ENCODE measurements around the gene GABRG3. TPM values are rescaled to one million over a fixed set of nuclear protein-coding genes. Genes with fewer than 3 reads are reported as not detected.

Gene GABRG3
- polyA plus RNA-seq, 6 donors from 2014 or later: not detected

DNA sequence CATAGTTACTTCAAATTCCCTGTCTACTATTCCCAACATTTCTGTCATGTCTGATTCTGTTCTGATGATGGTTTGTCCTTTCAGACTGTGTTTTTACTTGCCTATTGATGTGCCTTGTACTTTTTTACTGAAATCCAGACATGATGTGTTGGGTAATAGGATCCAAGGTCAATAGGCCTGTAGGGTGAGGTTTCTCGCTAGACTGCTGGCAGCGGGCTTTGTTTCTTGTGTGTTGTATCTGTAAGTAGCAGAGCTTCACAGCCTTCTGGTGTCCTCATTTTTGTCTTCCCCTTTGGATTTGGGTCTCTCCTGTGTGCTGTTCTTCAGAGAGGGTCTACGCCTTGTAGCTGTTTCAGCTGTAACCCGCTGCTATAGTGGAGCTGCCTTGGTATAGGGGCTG lies 140.3 kb downstream of the GABRG3 start:
- Mint-ChIP-seq H3K27ac (no peak overlapping the region), H3K4me1 (no peaks in the 10 kb centered on the region), H3K4me3 (no peak overlapping the region), H3K27me3 (no peaks in the 10 kb centered on the region), H3K9me3 (peaks cover 0 to 10% (median 2%) of the 10 kb centered on the region in 7 donors), H3K36me3 (no peaks in the 10 kb centered on the region)
- DNase-seq (no peak), ATAC-seq (ENCODE audit: low read depth in 2 of 2) (no peak)

DNA sequence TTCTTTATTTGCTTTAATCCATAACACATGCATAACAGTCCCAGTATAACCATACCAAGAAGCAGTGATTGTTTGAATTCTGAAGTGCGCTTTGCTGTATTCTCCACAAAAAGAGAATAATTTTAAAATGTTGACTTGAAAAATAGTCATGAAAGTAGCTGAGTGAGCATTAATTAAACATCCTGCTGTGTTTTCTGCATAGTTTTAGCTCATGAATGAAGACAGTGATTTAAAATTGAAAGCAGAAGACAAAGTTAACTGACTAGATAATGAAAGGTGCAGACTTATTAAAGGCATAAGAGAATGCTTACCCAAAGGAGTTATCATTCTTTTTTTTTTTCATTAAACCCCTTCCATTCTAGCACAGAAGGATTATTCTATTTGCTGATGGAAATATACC lies 143.5 kb downstream of the GABRG3 start:
- DNase-seq: no peak
- Mint-ChIP-seq H3K4me1 (no peaks in the 10 kb centered on the region), H3K4me3 (no peak overlapping the region), H3K27ac (no peak overlapping the region), H3K27me3 (no peaks in the 10 kb centered on the region), H3K36me3 (no peaks in the 10 kb centered on the region), H3K9me3 (peaks cover 0 to 11% (median 8%) of the 10 kb centered on the region in 7 donors)
- no peak for ATAC-seq (ENCODE audit: low read depth in 2 of 2)

DNA sequence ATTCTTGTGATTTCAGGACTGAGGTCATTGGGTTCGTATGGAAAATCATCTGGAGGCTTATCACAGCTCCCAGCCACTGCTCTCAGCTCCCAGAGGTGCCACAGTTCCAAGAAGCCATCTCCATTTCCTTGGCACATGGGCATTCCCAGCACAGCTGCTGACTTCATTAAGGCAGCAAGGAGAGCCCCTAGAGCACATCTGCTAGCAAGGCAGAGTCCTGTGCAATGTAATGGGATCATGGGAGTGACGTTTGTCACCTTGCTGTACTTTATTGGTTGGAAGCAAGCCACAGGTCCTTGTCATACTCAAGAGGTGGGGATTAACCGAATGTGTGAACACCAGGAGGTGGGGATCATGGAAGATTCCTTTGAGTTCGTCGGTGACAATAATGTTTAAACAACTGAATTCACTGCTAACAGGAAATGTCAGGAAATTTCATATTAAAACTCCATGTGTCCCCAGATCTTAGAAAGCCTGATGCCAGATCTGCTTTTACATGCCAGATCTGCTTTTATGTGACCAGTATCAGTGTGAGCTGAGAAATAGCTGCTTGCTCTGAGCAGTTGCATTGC lies 148.8 kb downstream of the GABRG3 start:
- no peak overlapping the region for H3K27ac Mint-ChIP-seq
- no peaks in the 10 kb centered on the region for H3K4me1 Mint-ChIP-seq
- no peak for ATAC-seq (ENCODE audit: low read depth in 2 of 2)
- DNase-seq: no peak
- no peaks in the 10 kb centered on the region for H3K27me3 Mint-ChIP-seq
- no peaks in the 10 kb centered on the region for H3K36me3 Mint-ChIP-seq
- no peak overlapping the region for H3K4me3 Mint-ChIP-seq
- peaks cover 0 to 17% (median 9%) of the 10 kb centered on the region in 7 donors for H3K9me3 Mint-ChIP-seq

DNA sequence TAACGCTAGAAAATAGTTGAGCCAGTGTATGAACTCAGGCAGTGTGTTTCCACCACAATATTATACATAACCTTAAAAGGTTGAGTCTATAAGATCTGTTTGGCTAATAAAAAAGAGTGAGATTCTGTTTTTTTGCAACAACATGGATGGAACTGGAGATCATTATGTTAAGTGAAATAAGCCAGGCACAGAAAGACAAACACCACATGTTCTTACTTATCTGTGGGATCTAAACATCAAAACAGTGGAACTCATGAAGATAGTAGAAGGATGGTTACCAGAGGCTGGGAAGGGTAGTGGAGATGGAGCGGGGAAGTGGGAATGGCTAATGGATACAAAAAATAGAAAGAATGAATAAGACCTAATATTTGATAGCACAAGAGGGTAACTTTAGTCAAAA lies 150.7 kb downstream of the GABRG3 start:
- no peak overlapping the region for H3K4me3 Mint-ChIP-seq
- no peak overlapping the region for H3K27ac Mint-ChIP-seq
- DNase-seq (no peak), ATAC-seq (ENCODE audit: low read depth in 2 of 2) (no peak)
- H3K36me3 Mint-ChIP-seq: no peaks in the 10 kb centered on the region
- H3K4me1 Mint-ChIP-seq: no peaks in the 10 kb centered on the region
- H3K27me3 Mint-ChIP-seq: no peaks in the 10 kb centered on the region
- H3K9me3 Mint-ChIP-seq: peaks cover 1 to 15% (median 8%) of the 10 kb centered on the region in 7 donors

- Mint-ChIP-seq H3K27ac (no peak overlapping the region), H3K4me3 (no peak overlapping the region), H3K9me3 (peaks cover 0 to 16% (median 7%) of the 10 kb centered on the region in 7 donors), H3K36me3 (no peaks in the 10 kb centered on the region), H3K4me1 (no peaks in the 10 kb centered on the region), H3K27me3 (no peaks in the 10 kb centered on the region)
- DNase-seq: no peak
- ATAC-seq (ENCODE audit: low read depth in 2 of 2): no peak
Measured at GRCh38 chr15:27123291-27123690, 152.3 kb downstream of the GABRG3 start.

- Mint-ChIP-seq H3K27ac (no peak overlapping the region), H3K4me3 (peak overlapping the region in 1 of 8 donors; percentile 59), H3K36me3 (no peaks in the 10 kb centered on the region), H3K27me3 (no peaks in the 10 kb centered on the region), H3K4me1 (no peaks in the 10 kb centered on the region), H3K9me3 (peaks cover 0 to 16% (median 7%) of the 10 kb centered on the region in 7 donors)
- DNase-seq: no peak
- ATAC-seq (ENCODE audit: low read depth in 2 of 2): no peak
Measured at GRCh38 chr15:27123808-27124207, 152.8 kb downstream of the GABRG3 start.

GRCh38 chr15:27124287-27124871 lies 153.4 kb downstream of the GABRG3 start:
- no peaks in the 10 kb centered on the region for H3K27me3 Mint-ChIP-seq
- H3K36me3 Mint-ChIP-seq: no peaks in the 10 kb centered on the region
- DNase-seq (no peak), ATAC-seq (ENCODE audit: low read depth in 2 of 2) (no peak)
- no peak overlapping the region for H3K27ac Mint-ChIP-seq
- no peak overlapping the region for H3K4me3 Mint-ChIP-seq
- peaks cover 0 to 16% (median 7%) of the 10 kb centered on the region in 7 donors for H3K9me3 Mint-ChIP-seq
- H3K4me1 Mint-ChIP-seq: no peaks in the 10 kb centered on the region

DNA sequence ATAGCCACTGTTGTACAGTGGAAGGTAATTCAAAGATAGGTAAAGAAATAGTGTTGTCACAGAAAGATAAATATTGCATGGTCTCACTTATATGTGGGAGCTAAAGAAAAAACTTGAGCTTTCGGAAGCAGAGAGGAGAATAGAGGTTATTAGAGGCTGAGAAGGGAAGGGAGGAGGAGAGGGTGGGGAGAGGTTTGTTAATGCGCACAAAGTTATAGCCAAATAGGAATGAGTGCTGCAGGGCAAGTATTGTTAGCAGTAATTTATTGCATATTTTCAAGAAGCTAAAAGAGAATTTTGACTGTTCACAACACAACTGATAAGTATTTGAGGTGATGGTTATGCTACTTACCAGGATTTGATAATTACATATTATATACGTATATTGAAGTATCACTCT lies 154.2 kb downstream of the GABRG3 start:
- Mint-ChIP-seq H3K4me3 (no peak overlapping the region), H3K27ac (no peak overlapping the region), H3K27me3 (no peaks in the 10 kb centered on the region), H3K4me1 (no peaks in the 10 kb centered on the region), H3K36me3 (no peaks in the 10 kb centered on the region), H3K9me3 (peaks cover 0 to 15% (median 7%) of the 10 kb centered on the region in 7 donors)
- DNase-seq: no peak
- ATAC-seq (ENCODE audit: low read depth in 2 of 2): no peak

- Mint-ChIP-seq H3K4me3 (no peak overlapping the region), H3K4me1 (no peaks in the 10 kb centered on the region), H3K36me3 (no peaks in the 10 kb centered on the region), H3K9me3 (peaks cover 2 to 13% (median 9%) of the 10 kb centered on the region in 7 donors), H3K27me3 (no peaks in the 10 kb centered on the region), H3K27ac (no peak overlapping the region)
- ATAC-seq (ENCODE audit: low read depth in 2 of 2) (no peak), DNase-seq (no peak)
Measured at GRCh38 chr15:27126449-27126848, 155.5 kb downstream of the GABRG3 start.

- H3K36me3 Mint-ChIP-seq: no peaks in the 10 kb centered on the region
- ATAC-seq (ENCODE audit: low read depth in 2 of 2): no peak
- H3K4me1 Mint-ChIP-seq: no peaks in the 10 kb centered on the region
- peaks cover 5 to 11% (median 8%) of the 10 kb centered on the region in 7 donors for H3K9me3 Mint-ChIP-seq
- no peaks in the 10 kb centered on the region for H3K27me3 Mint-ChIP-seq
- no peak overlapping the region for H3K4me3 Mint-ChIP-seq
- no peak for DNase-seq
- H3K27ac Mint-ChIP-seq: no peak overlapping the region
Measured at GRCh38 chr15:27127815-27128570, 157.0 kb downstream of the GABRG3 start.

- DNase-seq (no peak), ATAC-seq (ENCODE audit: low read depth in 2 of 2) (no peak)
- no peak overlapping the region for H3K27ac Mint-ChIP-seq
- H3K9me3 Mint-ChIP-seq: peaks cover 0 to 11% (median 4%) of the 10 kb centered on the region in 7 donors
- no peaks in the 10 kb centered on the region for H3K4me1 Mint-ChIP-seq
- no peaks in the 10 kb centered on the region for H3K27me3 Mint-ChIP-seq
- H3K4me3 Mint-ChIP-seq: no peak overlapping the region
- no peaks in the 10 kb centered on the region for H3K36me3 Mint-ChIP-seq
Measured at GRCh38 chr15:27133249-27133648, 162.3 kb downstream of the GABRG3 start.

- no peak for ATAC-seq (ENCODE audit: low read depth in 2 of 2)
- no peak overlapping the region for H3K4me3 Mint-ChIP-seq
- H3K4me1 Mint-ChIP-seq: no peaks in the 10 kb centered on the region
- H3K27me3 Mint-ChIP-seq: no peaks in the 10 kb centered on the region
- DNase-seq: no peak
- no peak overlapping the region for H3K27ac Mint-ChIP-seq
- no peaks in the 10 kb centered on the region for H3K36me3 Mint-ChIP-seq
- peaks cover 0 to 17% (median 8%) of the 10 kb centered on the region in 7 donors for H3K9me3 Mint-ChIP-seq
Measured at GRCh38 chr15:27134481-27134880, 163.5 kb downstream of the GABRG3 start.

GRCh38 chr15:27135151-27135550 lies 164.2 kb downstream of the GABRG3 start:
- H3K27ac Mint-ChIP-seq: no peak overlapping the region
- no peak for DNase-seq
- H3K4me1 Mint-ChIP-seq: no peaks in the 10 kb centered on the region
- H3K9me3 Mint-ChIP-seq: peaks cover 0 to 17% (median 8%) of the 10 kb centered on the region in 7 donors
- no peak for ATAC-seq (ENCODE audit: low read depth in 2 of 2)
- no peaks in the 10 kb centered on the region for H3K36me3 Mint-ChIP-seq
- no peak overlapping the region for H3K4me3 Mint-ChIP-seq
- H3K27me3 Mint-ChIP-seq: no peaks in the 10 kb centered on the region

- peaks cover 0 to 3% of the 10 kb centered on the region in 2 donors for H3K36me3 Mint-ChIP-seq
- no peaks in the 10 kb centered on the region for H3K4me1 Mint-ChIP-seq
- ATAC-seq (ENCODE audit: low read depth in 2 of 2) (no peak), DNase-seq (no peak)
- no peak overlapping the region for H3K27ac Mint-ChIP-seq
- H3K4me3 Mint-ChIP-seq: no peak overlapping the region
- H3K27me3 Mint-ChIP-seq: no peaks in the 10 kb centered on the region
- peaks cover 2 to 13% (median 7%) of the 10 kb centered on the region in 7 donors for H3K9me3 Mint-ChIP-seq
Measured at GRCh38 chr15:27137127-27137526, 166.1 kb downstream of the GABRG3 start.

All from naive B cell (primary cell).